ENCODE results near the gene MEF2C. TPM values are rescaled to one million over a fixed set of nuclear protein-coding genes. Genes with fewer than 3 reads are reported as not detected.

MEF2C gene
- total RNA-seq, 4 donors from 2014 or later, result 51.0 to 78.6 (median 65.7) TPM

- H3K4me3 ChIP-seq (replicated peaks in 1 of 3), result no peak overlapping the region
- intact Hi-C loops (cut with DNase I), result no loop called here
- DNase-seq, result no peak
- no peaks in the 10 kb centered on the region for H3K36me3 ChIP-seq
- TF ChIP-seq POLR2A (IDR thresholded peaks at IDR 0.05), result no peak
- TF ChIP-seq CTCF (IDR thresholded peaks at IDR 0.05), result no peak
- H3K9me3 ChIP-seq, result no peaks in the 10 kb centered on the region
- H3K4me1 ChIP-seq, result peaks cover 10 to 12% of the 10 kb centered on the region in 2 donors
- no peak overlapping the region for H3K27ac ChIP-seq
- 94 to 99% methylated on average over 5 of the region's 5 CpGs for WGBS, 2 donors
- H3K27me3 ChIP-seq, result no peaks in the 10 kb centered on the region
Measured at GRCh38 chr5:88863523-88863922, 19.5 kb downstream of the MEF2C start.

GRCh38 chr5:88862547-88863175 is 20.3 kb downstream of the MEF2C start:
- intact Hi-C loops (cut with DNase I), result no loop called here
- no peaks in the 10 kb centered on the region for H3K36me3 ChIP-seq
- H3K27ac ChIP-seq, result no peak overlapping the region
- no peak overlapping the region for H3K4me3 ChIP-seq (replicated peaks in 1 of 3)
- TF ChIP-seq POLR2A (IDR thresholded peaks at IDR 0.05) (no peak), CTCF (IDR thresholded peaks at IDR 0.05) (no peak)
- DNase-seq, result no peak
- H3K4me1 ChIP-seq, result peaks cover 10 to 12% of the 10 kb centered on the region in 2 donors
- WGBS, 2 donors, result 92% methylated on average over 5 of the region's 5 CpGs
- H3K9me3 ChIP-seq, result no peaks in the 10 kb centered on the region
- no peaks in the 10 kb centered on the region for H3K27me3 ChIP-seq

- Histone ChIP-seq H3K27ac (peak overlapping the region in 1 of 3 donors; percentile 12), H3K4me3 (replicated peaks in 1 of 3) (no peak overlapping the region), H3K4me1 (peaks cover 10 to 12% of the 10 kb centered on the region in 2 donors), H3K36me3 (no peaks in the 10 kb centered on the region), H3K27me3 (no peaks in the 10 kb centered on the region), H3K9me3 (no peaks in the 10 kb centered on the region)
- TF ChIP-seq CTCF (IDR thresholded peaks at IDR 0.05) (no peak), POLR2A (IDR thresholded peaks at IDR 0.05) (no peak)
- DNase-seq, result no peak
- intact Hi-C loops (cut with DNase I), result no loop called here
- WGBS, 2 donors, result 38 to 41% methylated on average over 2 of the region's 2 CpGs
Measured at GRCh38 chr5:88861231-88861630, 21.8 kb downstream of the MEF2C start.

GRCh38 chr5:88860501-88860900 is 22.5 kb downstream of the MEF2C start:
- intact Hi-C loops (cut with DNase I), result no loop called here

More at GRCh38 chr5:88860501-88860900, 22.5 kb downstream of the MEF2C start:
- WGBS, 2 donors, result 93 to 100% methylated on average over 1 of the region's 1 CpG
- no peak for TF ChIP-seq POLR2A (IDR thresholded peaks at IDR 0.05)
- TF ChIP-seq CTCF (IDR thresholded peaks at IDR 0.05), result no peak
- H3K4me1 ChIP-seq, result peaks cover 10 to 12% of the 10 kb centered on the region in 2 donors
- DNase-seq, result no peak
- no peaks in the 10 kb centered on the region for H3K9me3 ChIP-seq
- no peaks in the 10 kb centered on the region for H3K36me3 ChIP-seq
- H3K27me3 ChIP-seq, result no peaks in the 10 kb centered on the region
- no peak overlapping the region for H3K27ac ChIP-seq
- no peak overlapping the region for H3K4me3 ChIP-seq (replicated peaks in 1 of 3)
